Type B pancreatic cell (in vitro differentiated cells): ENCODE data around the gene GID4. TPM values are rescaled to one million over a fixed set of nuclear protein-coding genes. Genes with fewer than 3 reads are reported as not detected.

ENCODE experiments used
- DNase-seq: peaks from one replicate; pipeline ENCODE4 v3.0.0; 2021; ENCODE audit warnings: mixed read lengths; ENCODE audit not compliant: unreplicated experiment; ENCODE audit errors: extremely low spot score
- H3K27ac Mint-ChIP-seq: 2 replicates; pipeline ENCODE4 v1.8.0; 2021; ENCODE audit warnings: mild to moderate bottlenecking, mixed read lengths
- H3K27me3 Mint-ChIP-seq: 2 replicates; pipeline ENCODE4 v1.8.0; 2021; ENCODE audit warnings: mixed read lengths
- H3K36me3 Mint-ChIP-seq: 2 replicates; pipeline ENCODE4 v1.8.0; 2021; ENCODE audit warnings: mixed read lengths
- H3K4me1 Mint-ChIP-seq: one replicate; pipeline ENCODE4 v1.8.0; 2021; ENCODE audit warnings: mixed read lengths; ENCODE audit not compliant: unreplicated experiment
- H3K4me3 Mint-ChIP-seq: 2 replicates; pipeline ENCODE4 v1.8.0; 2021; ENCODE audit warnings: mild to moderate bottlenecking, mixed read lengths
- H3K9me3 Mint-ChIP-seq: 2 replicates; pipeline ENCODE4 v1.8.0; 2021; ENCODE audit warnings: mixed read lengths
- total RNA-seq: library from RNA; stranded (reverse); gene quantifications from 2 replicates; pipeline ENCODE4 v1.2.1, GENCODE V29; 2021; ENCODE audit warnings: low replicate concordance
- TF ChIP-seq, protein P1 (sequence below): fragments of 200-600 bp; sonication (generic); conservative IDR thresholded peaks from 2 replicates; pipeline ENCODE4 v1.5.0; 2021; ENCODE audit warnings: antibody characterized with exemption, mild to moderate bottlenecking

GID4 gene
- total RNA-seq, 1 donor from 2014 or later = 13.2 TPM

DNA sequence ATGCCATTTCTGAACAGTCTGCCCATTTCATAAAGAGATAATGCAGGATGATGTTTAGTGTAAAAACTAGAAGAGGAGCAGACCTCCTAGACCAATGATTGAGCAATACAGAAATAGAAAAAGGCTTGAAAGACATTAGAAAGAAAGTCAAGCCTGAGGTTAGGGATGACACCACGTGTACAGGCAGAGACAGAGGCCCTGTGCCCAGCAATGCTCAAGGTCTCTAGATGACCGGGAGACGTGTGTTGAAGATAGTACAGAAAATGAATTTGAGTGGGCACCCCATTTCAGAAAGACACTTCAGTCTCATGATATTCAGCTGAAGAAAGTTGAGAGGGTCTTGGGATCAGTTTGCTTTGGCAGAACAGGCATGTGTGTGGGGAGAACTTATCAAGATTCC, 5.4 kb downstream of the GID4 start:
- peaks cover 15% of the 10 kb centered on the region for H3K36me3 Mint-ChIP-seq
- H3K4me3 Mint-ChIP-seq = no peak overlapping the region
- no peak for DNase-seq
- TF ChIP-seq, protein P1, sequence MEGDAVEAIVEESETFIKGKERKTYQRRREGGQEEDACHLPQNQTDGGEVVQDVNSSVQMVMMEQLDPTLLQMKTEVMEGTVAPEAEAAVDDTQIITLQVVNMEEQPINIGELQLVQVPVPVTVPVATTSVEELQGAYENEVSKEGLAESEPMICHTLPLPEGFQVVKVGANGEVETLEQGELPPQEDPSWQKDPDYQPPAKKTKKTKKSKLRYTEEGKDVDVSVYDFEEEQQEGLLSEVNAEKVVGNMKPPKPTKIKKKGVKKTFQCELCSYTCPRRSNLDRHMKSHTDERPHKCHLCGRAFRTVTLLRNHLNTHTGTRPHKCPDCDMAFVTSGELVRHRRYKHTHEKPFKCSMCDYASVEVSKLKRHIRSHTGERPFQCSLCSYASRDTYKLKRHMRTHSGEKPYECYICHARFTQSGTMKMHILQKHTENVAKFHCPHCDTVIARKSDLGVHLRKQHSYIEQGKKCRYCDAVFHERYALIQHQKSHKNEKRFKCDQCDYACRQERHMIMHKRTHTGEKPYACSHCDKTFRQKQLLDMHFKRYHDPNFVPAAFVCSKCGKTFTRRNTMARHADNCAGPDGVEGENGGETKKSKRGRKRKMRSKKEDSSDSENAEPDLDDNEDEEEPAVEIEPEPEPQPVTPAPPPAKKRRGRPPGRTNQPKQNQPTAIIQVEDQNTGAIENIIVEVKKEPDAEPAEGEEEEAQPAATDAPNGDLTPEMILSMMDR = no peak
- no peaks in the 10 kb centered on the region for H3K9me3 Mint-ChIP-seq
- H3K4me1 Mint-ChIP-seq = peaks cover 24% of the 10 kb centered on the region
- H3K27ac Mint-ChIP-seq = no peak overlapping the region
- H3K27me3 Mint-ChIP-seq = no peaks in the 10 kb centered on the region

DNA sequence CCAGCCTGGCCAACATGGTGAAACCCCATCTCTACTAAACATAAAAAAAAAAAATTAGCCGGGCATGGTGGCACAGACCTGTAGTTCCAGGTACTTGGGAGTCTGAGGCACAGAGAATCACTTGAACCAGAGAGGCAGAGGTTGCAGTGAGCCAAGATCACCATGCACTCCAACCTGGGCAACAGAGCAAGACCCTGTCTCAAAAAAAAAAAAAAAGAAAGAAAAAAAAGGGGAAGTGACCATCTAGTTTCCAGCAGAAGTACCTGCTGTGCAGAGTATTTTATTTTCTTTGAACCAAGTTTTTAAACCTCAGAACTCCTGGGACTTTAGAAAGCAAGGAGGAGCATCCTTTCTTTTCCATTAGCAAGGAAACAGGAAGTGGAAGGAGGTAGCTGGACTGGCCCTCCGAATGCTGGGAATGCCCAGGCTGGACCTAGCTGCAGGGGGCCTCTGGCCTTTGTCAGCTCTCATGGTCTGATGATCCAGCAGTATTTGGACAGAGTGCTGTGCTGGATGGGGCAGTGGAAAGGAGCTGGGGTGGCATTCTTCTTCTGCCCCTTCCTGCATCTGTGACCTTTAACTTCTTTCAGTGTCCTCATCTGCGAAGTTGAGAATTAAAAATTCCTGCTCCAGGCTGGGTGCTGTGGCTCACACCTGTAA, 6.6 kb downstream of the GID4 start:
- no peaks in the 10 kb centered on the region for H3K9me3 Mint-ChIP-seq
- H3K36me3 Mint-ChIP-seq = peaks cover 19% of the 10 kb centered on the region
- TF ChIP-seq, protein P1 = no peak
- peaks cover 17% of the 10 kb centered on the region for H3K4me1 Mint-ChIP-seq
- H3K4me3 Mint-ChIP-seq = no peak overlapping the region
- no peak for DNase-seq
- H3K27ac Mint-ChIP-seq = no peak overlapping the region
- H3K27me3 Mint-ChIP-seq = no peaks in the 10 kb centered on the region

- no peaks in the 10 kb centered on the region for H3K9me3 Mint-ChIP-seq
- no peak overlapping the region for H3K27ac Mint-ChIP-seq
- no peaks in the 10 kb centered on the region for H3K4me1 Mint-ChIP-seq
- TF ChIP-seq, protein P1 = no peak
- peaks cover 31% of the 10 kb centered on the region for H3K36me3 Mint-ChIP-seq
- no peak for DNase-seq
- H3K27me3 Mint-ChIP-seq = no peaks in the 10 kb centered on the region
- no peak overlapping the region for H3K4me3 Mint-ChIP-seq
Measured at GRCh38 chr17:18055597-18055996, 16.4 kb downstream of the GID4 start.

GRCh38 chr17:18056214-18056613, 17.0 kb downstream of the GID4 start:
- Mint-ChIP-seq H3K36me3 (peaks cover 31% of the 10 kb centered on the region), H3K4me3 (no peak overlapping the region), H3K27ac (no peak overlapping the region), H3K27me3 (no peaks in the 10 kb centered on the region), H3K9me3 (no peaks in the 10 kb centered on the region), H3K4me1 (no peaks in the 10 kb centered on the region)
- TF ChIP-seq, protein P1 = no peak
- DNase-seq = no peak

GRCh38 chr17:18059283-18059682, 20.1 kb downstream of the GID4 start:
- DNase-seq = no peak
- TF ChIP-seq, protein P1 = no peak
- no peak overlapping the region for H3K27ac Mint-ChIP-seq
- no peaks in the 10 kb centered on the region for H3K4me1 Mint-ChIP-seq
- no peak overlapping the region for H3K4me3 Mint-ChIP-seq
- H3K36me3 Mint-ChIP-seq = peaks cover 27% of the 10 kb centered on the region
- no peaks in the 10 kb centered on the region for H3K27me3 Mint-ChIP-seq
- H3K9me3 Mint-ChIP-seq = no peaks in the 10 kb centered on the region
